ENCODE measurements around the gene PAOX.
"Not testable (repeated sequence)": the region's sequence is repeated elsewhere in the genome, so short reads cannot be mapped to it uniquely, and the experiment has no call there.

DNA sequence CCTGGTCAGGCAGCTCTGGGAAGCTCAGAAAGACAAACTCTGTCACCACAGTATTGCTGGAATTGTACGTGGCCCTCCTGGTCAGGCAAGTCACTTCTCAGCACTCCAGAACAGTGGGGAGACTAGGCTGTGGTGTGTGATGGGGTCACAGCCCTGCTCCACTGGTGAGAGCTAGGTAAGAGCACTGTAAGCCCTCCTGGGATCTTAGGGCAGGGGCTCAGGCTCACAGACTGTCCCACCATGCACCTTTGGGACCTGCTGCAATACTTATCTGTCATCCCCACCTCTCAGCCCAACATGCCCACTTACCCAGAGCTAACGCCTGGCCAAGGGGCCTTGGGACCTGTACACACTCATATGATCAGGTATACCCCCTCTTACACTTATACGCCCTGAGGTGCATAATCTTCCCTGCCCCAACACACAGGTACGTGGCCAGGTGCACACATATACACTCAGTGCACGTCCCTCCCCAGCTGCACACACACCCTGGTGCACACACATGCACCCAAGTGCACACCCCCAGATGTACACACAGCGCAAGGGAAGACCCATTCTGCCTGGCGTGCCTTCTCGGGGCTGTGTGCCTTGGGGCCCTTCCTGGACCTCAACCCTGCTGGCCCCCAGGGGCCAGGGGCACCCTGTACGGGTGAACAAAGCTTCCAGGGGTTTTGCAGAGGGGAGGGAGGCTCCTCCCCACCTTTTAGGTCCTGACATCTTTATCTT lies 53.0 kb downstream of the PAOX start:
- not testable (repeated sequence) for TF ChIP-seq KDM5A (IDR thresholded peaks at IDR 0.05; ENCODE audit: borderline replicate concordance, low read length); EHMT2 (IDR thresholded peaks at IDR 0.05; ENCODE audit: borderline replicate concordance, low read depth, low read length); SALL2 (CRISPR knock-in tag; IDR thresholded peaks at IDR 0.05); ZNF274 (CRISPR knock-in tag; IDR thresholded peaks at IDR 0.05); WIZ (CRISPR knock-in tag; IDR thresholded peaks at IDR 0.05); POLR2A (IDR thresholded peaks at IDR 0.05; ENCODE audit: insufficient read depth in 1 of 2, low read depth in 2 of 2, low read length in 2 of 2); ATF1 (CRISPR knock-in tag; IDR thresholded peaks at IDR 0.05); KAT2B (IDR thresholded peaks at IDR 0.05; ENCODE audit: borderline replicate concordance, low read depth, low read length); RBAK (CRISPR knock-in tag; IDR thresholded peaks at IDR 0.05)
- TF ChIP-seq, protein P1, sequence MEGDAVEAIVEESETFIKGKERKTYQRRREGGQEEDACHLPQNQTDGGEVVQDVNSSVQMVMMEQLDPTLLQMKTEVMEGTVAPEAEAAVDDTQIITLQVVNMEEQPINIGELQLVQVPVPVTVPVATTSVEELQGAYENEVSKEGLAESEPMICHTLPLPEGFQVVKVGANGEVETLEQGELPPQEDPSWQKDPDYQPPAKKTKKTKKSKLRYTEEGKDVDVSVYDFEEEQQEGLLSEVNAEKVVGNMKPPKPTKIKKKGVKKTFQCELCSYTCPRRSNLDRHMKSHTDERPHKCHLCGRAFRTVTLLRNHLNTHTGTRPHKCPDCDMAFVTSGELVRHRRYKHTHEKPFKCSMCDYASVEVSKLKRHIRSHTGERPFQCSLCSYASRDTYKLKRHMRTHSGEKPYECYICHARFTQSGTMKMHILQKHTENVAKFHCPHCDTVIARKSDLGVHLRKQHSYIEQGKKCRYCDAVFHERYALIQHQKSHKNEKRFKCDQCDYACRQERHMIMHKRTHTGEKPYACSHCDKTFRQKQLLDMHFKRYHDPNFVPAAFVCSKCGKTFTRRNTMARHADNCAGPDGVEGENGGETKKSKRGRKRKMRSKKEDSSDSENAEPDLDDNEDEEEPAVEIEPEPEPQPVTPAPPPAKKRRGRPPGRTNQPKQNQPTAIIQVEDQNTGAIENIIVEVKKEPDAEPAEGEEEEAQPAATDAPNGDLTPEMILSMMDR (CRISPR knock-in tag; IDR thresholded peaks at IDR 0.05) = not testable (repeated sequence)
- TF ChIP-seq, protein P2, sequence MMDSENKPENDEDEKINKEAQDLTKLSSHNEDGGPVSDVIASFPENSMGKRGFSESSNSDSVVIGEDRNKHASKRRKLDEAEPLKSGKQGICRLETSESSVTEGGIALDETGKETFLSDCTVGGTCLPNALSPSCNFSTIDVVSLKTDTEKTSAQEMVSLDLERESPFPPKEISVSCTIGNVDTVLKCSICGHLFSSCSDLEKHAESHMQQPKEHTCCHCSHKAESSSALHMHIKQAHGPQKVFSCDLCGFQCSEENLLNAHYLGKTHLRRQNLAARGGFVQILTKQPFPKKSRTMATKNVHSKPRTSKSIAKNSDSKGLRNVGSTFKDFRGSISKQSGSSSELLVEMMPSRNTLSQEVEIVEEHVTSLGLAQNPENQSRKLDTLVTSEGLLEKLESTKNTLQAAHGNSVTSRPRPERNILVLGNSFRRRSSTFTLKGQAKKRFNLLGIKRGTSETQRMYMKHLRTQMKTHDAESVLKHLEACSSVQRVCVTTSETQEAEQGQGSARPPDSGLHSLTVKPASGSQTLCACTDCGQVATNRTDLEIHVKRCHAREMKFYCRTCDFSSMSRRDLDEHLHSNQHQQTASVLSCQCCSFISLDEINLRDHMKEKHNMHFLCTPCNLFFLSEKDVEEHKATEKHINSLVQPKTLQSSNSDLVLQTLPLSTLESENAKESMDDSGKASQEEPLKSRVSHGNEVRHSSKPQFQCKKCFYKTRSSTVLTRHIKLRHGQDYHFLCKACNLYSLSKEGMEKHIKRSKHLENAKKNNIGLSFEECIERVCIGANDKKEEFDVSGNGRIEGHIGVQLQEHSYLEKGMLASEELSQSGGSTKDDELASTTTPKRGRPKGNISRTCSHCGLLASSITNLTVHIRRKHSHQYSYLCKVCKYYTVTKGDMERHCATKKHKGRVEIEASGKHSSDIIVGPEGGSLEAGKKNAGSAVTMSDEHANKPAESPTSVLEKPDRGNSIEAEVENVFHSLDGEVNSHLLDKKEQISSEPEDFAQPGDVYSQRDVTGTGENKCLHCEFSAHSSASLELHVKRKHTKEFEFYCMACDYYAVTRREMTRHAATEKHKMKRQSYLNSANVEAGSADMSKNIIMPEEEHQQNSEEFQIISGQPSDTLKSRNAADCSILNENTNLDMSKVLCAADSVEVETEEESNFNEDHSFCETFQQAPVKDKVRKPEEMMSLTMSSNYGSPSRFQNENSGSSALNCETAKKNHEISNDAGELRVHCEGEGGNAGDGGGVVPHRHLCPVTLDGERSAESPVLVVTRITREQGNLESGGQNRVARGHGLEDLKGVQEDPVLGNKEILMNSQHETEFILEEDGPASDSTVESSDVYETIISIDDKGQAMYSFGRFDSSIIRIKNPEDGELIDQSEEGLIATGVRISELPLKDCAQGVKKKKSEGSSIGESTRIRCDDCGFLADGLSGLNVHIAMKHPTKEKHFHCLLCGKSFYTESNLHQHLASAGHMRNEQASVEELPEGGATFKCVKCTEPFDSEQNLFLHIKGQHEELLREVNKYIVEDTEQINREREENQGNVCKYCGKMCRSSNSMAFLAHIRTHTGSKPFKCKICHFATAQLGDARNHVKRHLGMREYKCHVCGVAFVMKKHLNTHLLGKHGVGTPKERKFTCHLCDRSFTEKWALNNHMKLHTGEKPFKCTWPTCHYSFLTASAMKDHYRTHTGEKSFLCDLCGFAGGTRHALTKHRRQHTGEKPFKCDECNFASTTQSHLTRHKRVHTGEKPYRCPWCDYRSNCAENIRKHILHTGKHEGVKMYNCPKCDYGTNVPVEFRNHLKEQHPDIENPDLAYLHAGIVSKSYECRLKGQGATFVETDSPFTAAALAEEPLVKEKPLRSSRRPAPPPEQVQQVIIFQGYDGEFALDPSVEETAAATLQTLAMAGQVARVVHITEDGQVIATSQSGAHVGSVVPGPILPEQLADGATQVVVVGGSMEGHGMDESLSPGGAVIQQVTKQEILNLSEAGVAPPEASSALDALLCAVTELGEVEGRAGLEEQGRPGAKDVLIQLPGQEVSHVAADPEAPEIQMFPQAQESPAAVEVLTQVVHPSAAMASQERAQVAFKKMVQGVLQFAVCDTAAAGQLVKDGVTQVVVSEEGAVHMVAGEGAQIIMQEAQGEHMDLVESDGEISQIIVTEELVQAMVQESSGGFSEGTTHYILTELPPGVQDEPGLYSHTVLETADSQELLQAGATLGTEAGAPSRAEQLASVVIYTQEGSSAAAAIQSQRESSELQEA (CRISPR knock-in tag; IDR thresholded peaks at IDR 0.05; ENCODE audit: not compliant biosample characterization) = not testable (repeated sequence)
- TF ChIP-seq, protein P3, sequence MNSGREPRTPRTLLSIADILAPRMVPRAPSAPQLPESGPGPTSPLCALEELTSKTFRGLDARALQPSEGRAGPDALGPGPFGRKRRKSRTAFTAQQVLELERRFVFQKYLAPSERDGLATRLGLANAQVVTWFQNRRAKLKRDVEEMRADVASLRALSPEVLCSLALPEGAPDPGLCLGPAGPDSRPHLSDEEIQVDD (CRISPR knock-in tag; IDR thresholded peaks at IDR 0.05; ENCODE audit: borderline replicate concordance) = not testable (repeated sequence)
- TF ChIP-seq, protein P4, sequence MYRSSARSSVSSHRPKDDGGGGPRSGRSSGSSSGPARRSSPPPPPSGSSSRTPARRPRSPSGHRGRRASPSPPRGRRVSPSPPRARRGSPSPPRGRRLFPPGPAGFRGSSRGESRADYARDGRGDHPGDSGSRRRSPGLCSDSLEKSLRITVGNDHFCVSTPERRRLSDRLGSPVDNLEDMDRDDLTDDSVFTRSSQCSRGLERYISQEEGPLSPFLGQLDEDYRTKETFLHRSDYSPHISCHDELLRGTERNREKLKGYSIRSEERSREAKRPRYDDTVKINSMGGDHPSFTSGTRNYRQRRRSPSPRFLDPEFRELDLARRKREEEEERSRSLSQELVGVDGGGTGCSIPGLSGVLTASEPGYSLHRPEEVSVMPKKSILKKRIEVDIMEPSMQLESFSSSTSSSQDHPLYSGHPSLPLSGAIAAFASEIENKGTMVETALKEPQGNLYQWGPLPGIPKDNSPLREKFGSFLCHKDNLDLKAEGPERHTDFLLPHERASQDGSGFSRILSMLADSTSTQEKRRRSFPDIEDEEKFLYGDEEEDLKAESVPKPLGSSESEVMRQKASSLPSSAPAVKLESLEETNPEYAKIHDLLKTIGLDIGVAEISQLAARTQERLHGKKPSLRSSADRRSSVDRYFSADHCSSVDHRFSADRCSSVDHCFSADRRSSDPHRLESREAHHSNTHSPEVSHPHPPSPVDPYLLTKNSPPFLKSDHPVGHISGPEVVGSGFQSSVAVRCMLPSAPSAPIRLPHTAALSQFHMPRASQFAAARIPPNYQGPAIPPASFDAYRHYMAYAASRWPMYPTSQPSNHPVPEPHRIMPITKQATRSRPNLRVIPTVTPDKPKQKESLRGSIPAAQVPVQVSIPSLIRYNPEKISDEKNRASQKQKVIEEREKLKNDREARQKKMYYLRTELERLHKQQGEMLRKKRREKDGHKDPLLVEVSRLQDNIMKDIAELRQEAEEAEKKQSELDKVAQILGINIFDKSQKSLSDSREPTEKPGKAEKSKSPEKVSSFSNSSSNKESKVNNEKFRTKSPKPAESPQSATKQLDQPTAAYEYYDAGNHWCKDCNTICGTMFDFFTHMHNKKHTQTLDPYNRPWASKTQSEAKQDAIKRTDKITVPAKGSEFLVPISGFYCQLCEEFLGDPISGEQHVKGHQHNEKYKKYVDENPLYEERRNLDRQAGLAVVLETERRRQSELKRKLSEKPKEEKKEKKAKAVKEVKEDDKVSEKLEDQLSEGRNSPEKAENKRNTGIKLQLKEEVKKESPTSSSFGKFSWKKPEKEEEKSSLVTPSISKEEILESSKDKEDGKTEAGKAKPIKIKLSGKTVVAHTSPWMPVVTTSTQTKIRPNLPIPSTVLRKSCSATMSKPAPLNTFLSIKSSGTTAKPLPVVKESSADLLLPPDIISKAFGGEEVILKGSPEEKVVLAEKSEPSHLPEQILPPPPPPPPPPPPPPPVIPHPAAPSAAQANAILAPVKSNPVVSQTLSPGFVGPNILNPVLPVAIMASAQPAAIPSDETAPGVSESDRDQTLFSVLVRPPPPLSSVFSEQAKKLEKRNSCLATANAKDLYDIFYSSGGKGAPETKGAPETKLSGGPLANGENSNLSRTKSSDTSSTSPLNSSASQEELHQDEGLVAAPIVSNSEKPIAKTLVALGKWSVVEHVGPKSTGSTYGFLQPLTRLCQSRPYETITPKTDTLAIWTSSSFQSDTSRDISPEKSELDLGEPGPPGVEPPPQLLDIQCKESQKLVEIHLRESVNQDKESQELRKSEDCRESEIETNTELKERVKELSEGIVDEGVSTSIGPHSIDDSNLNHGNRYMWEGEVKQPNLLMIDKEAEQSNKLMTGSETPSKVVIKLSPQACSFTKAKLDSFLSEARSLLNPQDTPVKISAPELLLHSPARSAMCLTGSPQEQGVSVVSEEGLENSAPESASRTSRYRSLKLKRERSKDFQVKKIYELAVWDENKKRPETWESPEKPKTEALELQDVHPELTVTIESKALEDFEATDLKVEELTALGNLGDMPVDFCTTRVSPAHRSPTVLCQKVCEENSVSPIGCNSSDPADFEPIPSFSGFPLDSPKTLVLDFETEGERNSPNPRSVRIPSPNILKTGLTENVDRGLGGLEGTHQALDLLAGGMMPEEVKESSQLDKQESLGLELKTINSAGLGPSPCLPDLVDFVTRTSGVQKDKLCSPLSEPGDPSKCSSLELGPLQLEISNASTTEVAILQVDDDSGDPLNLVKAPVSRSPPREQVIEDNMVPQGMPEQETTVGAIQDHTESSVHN (CRISPR knock-in tag; IDR thresholded peaks at IDR 0.05) = not testable (repeated sequence)

Measured in HepG2 (cell line).